H1 (cell line): ENCODE data around the gene GMCL2.

Experiments used
- POLR2A ChIP-seq, 2 experiments: IDR thresholded peaks; 1 replicate in 1 of 2; 2 replicates in 1 of 2; pipeline ENCODE4 v1.6.1; 2011; ENCODE audit warnings: low read depth in 2 of 2, low read length in 2 of 2, mild to moderate bottlenecking in 2 of 2; ENCODE audit errors: control extremely low read depth in 1 of 2
- TF ChIP-seq, protein P1 (sequence below), 3 experiments: IDR thresholded peaks; 1 replicate in 2 of 3; 2 replicates in 1 of 3; pipeline versions ENCODE4 v1.5.1 to v1.6.1; 2011; ENCODE audit warnings: low read length in 3 of 3, mild to moderate bottlenecking in 3 of 3, inconsistent platforms in 2 of 3, low read depth in 1 of 3, moderate library complexity in 1 of 3; ENCODE audit not compliant: insufficient read depth in 1 of 3; ENCODE audit errors: control extremely low read depth in 1 of 3

DNA sequence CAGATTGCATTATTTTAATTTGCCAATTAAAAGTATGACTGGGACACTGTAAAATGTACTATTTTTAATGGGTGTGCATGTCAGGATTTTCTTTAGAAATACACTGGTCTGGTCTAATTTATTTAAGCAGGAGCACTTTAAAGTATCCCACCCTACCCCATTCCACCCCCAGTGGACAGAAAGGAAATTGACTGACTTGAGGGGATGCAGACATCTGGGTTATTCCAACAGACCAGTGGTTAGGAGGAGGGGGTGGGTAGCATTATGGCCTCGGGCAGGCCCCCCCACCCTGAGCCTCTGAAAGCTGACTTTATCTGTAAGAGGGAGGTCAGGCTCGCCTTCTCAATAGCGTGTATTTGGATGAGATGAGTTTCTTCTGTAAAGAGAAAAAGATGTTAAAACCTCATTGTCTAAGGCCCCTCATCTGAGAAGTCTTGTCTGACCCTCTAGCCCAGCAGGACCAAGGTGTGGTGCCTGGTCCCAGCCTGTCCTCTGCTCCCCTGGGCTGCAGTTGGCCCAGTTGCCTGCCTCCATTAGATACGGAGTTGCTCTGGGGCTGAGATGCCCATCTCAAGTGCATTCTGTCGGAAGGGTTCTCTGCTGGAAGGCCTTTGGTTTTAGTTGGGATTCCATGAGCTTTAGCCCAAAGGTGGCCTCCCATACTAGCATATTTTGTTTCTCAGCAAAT lies 21.5 kb upstream of the GMCL2 start:
- TF ChIP-seq, protein P1, sequence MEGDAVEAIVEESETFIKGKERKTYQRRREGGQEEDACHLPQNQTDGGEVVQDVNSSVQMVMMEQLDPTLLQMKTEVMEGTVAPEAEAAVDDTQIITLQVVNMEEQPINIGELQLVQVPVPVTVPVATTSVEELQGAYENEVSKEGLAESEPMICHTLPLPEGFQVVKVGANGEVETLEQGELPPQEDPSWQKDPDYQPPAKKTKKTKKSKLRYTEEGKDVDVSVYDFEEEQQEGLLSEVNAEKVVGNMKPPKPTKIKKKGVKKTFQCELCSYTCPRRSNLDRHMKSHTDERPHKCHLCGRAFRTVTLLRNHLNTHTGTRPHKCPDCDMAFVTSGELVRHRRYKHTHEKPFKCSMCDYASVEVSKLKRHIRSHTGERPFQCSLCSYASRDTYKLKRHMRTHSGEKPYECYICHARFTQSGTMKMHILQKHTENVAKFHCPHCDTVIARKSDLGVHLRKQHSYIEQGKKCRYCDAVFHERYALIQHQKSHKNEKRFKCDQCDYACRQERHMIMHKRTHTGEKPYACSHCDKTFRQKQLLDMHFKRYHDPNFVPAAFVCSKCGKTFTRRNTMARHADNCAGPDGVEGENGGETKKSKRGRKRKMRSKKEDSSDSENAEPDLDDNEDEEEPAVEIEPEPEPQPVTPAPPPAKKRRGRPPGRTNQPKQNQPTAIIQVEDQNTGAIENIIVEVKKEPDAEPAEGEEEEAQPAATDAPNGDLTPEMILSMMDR (IDR thresholded peaks at IDR 0.05; ENCODE audit: control extremely low read depth in 1 of 3, insufficient read depth in 1 of 3, low read depth in 1 of 3, low read length in 3 of 3) = peak in 2 of 3 experiments; percentile 15 to 30; a peak in 2 of 4 replicates
- TF ChIP-seq POLR2A (IDR thresholded peaks at IDR 0.05; ENCODE audit: control extremely low read depth in 1 of 2, low read depth in 2 of 2, low read length in 2 of 2) = peak; percentile 30 to 56
